Measurements from ENCODE around the gene ERCC1.
"Not testable (repeated sequence)": the region's sequence is repeated elsewhere in the genome, so short reads cannot be mapped to it uniquely, and the experiment has no call there.

Gene ERCC1

DNA sequence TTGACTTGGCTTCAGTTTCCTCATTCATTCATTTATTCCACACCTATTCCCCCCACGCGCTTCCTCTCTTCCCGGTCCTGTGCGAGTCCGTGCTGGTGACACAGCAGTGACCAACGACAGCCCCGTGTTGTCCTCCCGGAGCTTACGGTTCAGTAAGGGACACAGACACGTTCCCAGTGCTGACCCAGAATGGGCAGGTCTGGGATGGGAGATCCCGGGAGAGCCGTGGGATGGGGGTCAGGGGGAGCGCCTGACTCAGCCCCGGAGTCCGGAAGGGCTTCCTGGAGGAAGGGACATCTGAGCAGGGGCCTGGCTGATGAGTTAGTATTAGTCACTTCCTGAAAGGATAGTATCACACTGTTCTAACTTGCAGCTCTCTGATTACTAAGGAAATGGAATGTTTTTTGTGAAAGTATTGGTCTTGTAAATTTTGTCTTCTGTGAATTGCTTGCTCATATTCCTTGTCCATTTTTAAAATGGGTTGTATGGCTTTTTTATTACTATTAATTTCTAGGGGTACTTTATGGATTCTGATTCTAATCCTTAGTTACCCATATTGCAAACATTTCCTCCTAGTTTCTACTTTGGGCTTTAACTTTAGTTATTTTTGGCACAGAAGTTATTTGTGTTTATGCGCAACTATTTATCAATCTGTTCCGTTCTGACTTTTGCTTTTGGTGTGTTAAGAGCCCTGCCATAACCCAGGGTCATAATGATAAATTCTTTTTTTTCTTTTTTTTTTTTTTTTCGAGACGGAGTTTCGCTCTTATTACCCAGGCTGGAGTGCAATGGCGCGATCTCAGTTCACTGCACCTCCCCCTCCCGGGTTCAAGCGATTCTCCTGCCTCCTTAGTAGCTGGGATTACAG, 708 bp upstream of the ERCC1 start:
- peak in 1 of 2 donors; percentile 52 for DNase-seq

DNA sequence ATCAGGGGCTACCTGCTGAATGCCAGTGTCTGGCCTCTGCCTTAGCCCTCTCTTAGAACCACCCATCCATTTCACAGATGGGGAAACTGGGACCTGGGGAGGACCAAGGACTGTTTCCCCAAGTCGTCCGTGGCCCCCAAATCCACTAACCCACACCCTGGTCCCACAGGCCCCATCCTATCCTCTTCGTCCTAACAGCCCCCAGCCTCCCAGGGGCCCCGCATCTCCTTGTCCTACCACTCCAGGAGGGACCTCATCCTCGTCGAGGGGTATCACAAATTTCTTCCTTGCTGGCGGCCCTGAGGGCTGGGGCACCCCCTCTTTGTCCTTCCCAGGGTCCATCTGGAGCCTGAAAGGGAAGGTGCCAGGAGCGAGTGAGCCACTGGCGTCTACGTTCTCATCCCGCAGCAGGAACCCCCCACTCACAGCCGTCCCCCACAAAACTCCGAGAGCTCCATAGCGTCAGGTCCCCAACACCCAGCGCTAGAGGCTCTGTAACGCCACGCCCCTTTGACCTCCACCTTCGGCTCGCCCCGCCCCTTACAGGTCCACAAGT, 606 bp downstream of the ERCC1 start:
- DNase-seq = peak; percentile 83 to 87

DNA sequence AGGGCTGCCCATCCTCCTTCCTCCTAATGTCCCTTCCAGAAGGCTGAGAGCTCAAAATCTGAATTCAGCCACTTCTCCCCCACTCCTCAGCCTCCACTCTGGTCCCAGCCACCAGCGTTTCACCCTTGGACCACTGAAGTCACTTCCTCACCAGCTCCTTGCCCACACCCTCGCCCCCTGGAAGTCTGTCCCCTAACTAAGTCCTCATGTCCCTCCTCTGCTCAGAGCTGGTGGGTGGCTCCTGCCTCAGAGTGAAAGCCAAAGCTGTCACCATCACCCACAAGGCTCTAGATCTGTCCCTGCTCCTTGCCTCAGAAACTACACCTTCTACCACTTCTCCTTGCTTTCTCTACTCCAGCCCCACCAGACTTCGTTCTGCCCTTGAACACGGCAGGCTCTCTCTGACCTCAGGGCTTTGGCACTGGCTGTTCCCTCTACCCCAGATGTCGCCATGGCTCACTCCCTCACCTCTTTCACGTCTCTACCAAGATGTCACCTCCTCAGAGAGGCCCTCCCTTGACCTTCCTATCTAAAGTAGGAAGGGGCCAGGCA, 1.7 kb downstream of the ERCC1 start:
- DNase-seq = no peak

DNA sequence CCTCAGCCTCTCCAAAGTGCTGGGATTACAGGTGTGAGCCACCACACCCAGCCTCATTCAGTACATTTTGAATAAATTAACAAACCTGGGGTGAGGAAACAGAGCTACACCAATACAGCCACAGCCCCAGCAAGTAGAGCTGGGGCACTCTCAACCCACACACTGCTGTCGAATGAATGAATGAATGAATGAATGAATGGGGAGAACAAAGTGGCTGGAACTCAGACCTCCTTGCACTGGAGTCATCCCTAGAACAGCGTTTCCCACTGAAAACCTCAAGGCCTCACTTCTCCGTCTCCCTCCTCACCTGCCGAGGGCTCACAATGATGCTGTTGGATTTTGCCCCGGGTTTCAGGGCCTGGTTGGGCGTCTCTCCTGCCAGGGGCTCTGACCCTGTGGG, 2.8 kb downstream of the ERCC1 start:
- DNase-seq = no peak

DNA sequence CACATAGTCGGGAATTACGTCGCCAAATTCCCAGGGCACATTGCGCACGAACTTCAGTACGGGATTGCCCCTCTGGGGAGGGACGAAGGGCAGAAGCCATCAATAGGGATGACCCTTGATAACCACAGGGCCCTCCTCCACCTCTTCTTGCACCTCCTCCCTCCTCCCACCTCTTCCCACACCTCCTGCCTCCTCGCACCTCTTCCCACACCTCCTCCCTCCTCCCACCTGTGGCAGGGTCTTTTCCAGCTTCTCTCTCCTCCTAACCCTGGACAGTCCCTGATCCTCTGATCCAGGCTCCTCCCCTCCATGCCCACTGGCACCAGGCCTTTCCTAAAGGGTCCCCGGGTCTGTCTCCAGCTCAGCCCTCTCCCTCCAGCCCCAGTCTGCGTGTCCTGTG, 3.4 kb downstream of the ERCC1 start:
- no peak for DNase-seq

DNA sequence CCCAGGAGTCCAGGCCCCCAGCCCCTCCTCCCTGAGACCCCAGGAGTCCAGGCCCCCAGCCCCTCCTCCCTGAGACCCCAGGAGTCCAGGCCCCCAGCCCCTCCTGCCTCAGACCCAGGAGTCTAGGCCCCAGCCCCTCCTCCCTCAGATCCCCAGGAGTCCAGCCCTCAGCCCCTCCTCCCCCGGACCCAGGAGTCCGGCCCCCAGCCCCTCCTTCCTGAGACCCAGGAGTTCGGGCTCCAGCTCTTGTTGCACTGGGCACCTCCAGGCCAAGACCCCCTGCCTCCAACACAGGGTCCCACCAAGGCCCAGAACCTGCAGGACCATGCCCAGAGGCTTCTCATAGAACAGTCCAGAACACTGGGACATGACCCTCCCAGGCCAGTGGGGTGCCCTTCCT, 3.8 kb downstream of the ERCC1 start:
- DNase-seq = no peak

DNA sequence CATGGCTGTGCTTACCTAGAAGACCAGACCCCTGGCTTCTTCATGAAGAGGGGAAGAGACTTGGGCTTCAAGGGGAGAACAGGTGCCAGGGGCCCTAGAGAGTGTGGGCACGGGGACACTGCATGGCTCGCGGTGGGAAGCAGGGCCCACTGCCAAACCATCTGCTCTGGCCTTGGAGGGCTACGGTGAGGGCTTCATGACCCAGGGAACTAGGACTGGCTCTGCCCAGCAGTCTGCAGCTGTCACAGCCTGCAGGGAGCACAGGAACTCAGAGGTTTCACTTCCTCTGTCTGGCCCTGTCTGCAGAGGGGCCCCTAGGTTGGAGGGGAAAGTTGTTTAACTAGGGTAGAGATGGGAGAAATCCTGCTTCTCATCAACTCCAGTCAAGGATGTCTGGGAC, 4.3 kb downstream of the ERCC1 start:
- DNase-seq = no peak

DNA sequence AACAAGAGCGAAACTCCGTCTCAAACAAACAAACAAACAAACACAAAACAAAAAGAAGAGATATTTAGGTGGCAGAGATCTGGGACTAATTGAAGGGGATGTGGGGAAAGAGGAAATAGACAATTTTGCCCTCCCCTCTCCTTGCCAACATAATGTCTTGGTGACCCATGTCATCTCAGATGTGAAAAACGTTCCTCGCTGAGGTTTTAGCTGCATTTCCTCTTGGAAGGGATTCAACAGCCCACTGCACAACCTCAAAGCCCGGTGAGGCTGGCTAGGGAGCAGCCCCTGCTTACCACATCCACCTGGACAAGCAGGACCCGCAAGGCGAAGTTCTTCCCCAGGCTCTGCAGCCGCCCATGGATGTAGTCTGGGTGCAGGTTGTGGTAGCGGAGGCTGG, 4.9 kb downstream of the ERCC1 start:
- no peak for DNase-seq

DNA sequence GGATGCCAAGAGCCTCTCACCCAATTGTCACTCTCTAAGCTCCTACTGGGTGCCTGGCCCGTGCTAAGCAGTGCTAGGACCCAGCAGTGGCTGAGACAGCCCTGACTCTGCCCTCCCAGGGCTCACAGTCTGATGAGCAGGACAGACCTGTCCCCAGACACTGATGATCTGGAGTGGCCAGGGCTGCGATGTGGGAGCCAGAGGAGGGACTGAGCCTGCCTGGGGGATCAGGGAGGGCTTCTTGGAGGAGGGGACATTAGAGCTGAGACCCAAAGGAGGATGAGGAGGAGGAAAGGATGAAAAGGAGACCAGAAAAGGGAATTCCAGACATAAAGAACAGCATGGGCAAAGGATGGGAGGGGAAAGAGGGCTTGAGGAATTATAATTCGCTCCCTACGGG, 6.6 kb downstream of the ERCC1 start:
- no peak for DNase-seq

DNA sequence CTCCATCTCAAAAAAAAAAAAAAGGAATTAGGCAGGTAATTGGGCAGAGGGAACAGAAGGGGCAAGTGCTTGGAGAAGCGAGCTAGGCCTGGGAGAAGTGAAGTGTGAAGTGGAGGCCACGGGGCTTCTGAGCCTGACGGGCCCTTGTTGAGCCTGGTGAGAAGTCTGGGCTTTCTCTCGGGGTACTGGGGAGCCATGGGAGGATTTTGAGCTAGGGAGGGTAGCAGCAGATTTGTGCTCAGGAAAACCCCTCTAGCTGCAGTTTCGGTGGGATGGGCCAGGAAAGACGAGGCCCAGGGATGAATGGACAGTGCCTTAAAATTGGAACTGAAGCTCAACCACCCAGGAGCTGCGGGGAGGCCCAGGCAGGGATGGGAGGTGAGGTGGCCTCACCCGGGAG, 9.2 kb downstream of the ERCC1 start:
- DNase-seq = no peak

DNA sequence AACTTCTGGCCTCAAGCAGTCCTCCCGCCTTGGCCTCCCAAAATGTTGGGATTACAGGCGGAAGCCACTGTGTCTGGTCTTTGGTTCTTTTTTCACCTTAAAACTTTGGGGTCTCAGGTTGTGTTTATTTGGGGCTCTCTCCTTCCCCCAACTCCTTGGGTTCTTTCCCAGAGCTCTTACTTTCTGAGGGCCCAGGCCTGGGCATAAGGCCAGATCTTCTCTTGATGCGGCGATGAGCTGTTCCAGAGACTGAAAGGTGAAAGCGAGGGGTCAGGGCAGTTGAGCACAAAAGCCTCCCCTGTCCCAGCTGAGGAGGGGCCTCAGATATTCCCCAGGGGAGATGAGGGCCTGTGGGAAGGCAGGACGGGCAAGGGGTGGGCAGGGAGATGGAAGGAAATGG, 10.2 kb downstream of the ERCC1 start:
- DNase-seq = no peak

DNA sequence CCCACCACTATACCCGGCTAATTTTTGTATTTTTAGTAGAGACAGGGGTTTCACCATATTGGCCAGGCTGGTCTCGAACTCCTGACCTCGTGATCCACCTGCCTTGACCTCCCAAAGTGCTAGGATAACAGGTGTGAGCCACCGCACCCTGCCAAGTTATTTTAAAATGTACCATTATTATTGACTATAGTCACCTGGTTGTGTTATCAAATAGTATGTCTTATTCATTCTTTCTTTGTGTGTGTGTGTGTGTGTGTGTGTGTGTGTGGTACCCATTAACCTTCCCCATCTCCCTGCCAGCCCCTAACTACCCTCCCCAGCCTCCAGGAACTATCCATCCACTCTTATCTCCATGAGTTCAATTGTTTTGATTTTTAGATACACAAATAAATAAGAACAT, 13.4 kb downstream of the ERCC1 start:
- not testable (repeated sequence) for DNase-seq

DNA sequence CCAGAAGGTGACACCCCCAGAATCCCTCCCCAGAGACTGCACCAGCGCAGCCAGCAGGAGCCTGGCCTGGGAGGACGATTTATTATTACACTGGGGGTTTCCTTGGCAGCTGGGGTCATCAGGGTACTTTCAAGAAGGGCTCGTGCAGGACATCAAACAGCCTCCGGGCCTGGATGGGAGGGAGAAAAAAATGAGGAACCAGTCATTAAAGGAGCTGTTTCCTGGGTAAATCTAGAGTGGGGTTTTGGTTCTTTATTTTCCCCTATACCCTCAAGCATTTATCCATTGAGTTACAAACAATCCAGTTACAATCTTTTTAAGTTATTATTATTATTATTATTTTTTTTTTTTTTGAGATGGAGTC, 14.2 kb downstream of the ERCC1 start:
- DNase-seq = no peak

DNA sequence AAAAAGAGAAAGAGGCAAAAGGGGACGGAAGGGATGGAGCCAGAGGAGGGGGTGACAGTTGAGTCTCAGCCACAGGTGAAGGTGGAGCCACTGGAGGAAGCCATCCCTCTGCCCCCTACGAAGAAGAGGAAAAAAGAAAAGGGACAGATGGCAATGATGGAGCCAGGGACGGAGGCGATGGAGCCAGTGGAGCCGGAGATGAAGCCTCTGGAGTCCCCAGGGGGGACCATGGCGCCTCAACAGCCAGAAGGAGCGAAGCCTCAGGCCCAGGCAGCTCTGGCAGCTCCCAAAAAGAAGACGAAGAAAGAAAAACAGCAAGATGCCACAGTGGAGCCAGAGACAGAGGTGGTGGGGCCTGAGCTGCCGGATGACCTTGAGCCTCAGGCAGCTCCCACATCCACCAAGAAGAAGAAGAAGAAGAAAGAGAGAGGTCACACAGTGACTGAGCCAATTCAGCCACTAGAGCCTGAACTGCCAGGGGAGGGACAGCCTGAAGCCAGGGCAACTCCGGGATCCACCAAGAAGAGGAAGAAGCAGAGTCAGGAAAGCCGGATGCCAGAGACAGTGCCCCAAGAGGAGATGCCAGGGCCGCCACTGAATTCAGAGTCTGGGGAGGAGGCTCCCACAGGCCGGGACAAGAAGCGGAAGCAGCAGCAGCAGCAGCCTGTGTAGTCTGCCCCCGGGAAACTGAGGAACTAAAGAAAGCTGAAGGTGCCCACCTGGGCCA, 14.7 kb downstream of the ERCC1 start:
- no peak for DNase-seq

DNA sequence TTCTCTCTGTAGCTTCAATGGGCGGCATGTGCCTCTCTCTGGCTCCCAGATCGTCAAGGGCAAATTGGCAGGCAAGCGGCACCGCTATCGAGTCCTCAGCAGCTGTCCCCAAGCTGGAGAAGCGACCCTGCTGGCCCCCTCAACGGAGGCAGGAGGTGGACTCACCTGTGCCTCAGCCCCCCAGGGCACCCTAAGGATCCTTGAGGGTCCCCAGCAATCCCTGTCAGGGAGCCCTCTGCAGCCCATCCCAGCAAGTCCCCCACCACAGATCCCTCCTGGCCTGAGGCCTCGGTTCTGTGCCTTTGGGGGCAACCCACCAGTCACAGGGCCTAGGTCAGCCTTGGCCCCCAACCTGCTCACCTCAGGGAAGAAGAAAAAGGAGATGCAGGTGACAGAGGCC, 15.6 kb downstream of the ERCC1 start:
- DNase-seq = no peak

DNA sequence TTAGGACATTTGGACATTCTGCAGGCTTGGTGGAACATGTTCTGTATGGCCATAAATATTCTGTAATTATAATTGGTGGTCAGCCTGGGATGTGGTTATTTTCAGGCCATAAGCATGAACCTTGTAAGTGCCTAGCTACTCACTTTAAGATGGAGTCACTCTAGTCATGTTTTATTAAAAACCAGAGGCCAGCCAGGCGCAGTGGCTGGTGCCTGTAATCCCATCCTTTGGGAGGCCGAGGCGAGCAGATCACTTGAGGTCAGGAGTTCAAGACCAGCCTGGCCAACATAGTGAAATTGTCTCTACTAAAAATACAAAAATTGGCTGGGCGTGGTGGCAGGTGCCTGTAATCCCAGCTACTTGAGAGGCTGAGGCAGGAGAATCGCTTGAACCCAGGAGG, 16.1 kb downstream of the ERCC1 start:
- not testable (repeated sequence) for DNase-seq

DNA sequence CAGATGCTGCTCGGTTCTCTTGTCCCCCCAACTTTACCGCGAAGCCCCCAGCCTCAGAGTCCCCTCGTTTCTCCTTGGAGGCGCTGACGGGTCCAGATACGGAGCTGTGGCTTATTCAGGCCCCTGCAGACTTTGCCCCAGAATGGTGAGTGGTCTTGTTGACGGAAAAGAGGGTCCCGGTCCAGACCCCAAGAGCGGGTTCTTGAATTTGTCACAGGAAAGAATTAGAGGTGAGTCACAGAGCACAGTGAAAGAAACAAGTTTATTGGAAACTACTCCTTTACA, 16.7 kb downstream of the ERCC1 start:
- DNase-seq = no peak

DNA sequence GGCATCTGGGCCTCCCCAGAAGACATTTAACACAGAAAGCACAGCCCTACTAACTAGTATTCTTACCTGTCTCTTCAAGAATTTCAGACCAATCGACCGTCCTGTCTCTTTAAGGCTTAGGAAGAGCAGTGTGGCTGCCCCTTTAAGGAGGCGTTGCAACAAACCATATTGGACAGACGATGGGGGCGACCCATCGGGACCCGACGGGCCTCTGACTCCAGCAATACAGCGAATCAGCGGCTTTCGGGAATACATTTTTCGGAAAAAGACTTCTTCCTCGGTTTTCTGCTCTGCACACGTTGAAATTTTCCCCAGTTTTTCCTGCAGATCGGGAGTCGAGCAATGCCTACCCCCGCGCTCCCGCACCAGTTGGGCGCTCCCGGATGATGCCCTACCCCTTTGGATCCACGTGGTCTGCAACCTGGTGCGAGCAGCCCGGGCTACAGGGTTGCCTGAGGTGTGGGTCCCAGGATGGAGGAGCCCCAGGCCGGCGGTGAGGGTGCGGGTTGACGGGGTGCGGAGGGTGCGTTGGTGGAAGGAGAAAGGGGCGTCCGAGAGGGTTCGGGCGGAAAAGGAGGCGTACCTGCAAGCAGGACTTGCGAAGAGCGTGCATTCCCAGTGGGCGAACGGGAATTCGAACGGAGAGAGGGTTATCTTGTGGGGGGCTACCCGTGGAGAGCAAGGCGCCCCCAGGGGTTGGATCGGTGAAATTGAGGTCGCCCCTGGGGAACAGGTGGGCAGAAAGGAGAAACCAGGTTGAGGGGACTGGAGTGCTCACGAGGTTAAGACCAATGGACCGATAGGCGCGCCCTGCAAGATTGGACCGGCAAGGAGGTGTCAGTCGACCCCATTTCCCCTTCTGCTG, 17.3 kb downstream of the ERCC1 start, which contains the start of gene POLR1G:
POLR1G (plus strand) TSS at position 419 of the 865 bp plus-strand sequence; CDS start at position 472, 53 bp downstream.
- peak; percentile 79 to 82 for DNase-seq

DNA sequence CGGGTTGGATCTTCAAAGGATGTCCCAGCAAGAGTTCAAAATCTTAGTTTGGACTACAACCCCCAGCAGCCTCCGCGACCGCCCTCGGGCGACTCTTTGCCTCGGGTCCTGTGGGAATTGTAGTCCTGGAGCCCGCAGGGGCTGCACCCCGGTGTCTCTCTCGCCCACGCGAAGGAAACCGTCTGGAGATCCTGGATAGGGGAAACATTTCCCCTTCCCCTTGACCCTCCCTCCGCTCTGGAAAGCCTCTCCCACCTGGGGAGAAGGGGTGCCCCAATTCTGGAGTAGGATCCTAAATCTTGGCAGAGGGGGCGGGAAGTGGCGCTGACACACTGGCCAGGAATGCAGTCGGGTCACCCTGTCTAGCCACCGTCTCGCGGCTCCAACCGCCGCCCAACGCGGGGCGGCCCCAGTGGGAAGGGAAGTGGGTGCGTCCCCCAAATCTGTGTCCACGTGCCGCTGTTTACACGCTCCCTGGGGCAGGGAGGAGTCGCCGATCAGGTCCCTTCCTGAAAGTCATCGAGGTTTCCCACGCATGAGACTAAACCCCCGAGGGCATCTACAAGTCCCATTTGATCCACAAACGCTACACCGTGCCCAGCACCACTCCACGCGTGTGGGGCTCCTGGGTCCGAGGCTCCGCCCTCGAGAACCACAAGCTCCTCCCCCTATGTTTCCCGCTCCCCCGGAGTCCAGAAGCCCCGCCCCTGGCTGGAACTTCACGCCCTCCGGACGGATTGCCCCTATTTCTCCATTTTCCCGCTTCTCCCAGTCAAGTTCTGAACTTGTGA, 18.1 kb downstream of the ERCC1 start:
- DNase-seq = peak; percentile 80 to 86

DNA sequence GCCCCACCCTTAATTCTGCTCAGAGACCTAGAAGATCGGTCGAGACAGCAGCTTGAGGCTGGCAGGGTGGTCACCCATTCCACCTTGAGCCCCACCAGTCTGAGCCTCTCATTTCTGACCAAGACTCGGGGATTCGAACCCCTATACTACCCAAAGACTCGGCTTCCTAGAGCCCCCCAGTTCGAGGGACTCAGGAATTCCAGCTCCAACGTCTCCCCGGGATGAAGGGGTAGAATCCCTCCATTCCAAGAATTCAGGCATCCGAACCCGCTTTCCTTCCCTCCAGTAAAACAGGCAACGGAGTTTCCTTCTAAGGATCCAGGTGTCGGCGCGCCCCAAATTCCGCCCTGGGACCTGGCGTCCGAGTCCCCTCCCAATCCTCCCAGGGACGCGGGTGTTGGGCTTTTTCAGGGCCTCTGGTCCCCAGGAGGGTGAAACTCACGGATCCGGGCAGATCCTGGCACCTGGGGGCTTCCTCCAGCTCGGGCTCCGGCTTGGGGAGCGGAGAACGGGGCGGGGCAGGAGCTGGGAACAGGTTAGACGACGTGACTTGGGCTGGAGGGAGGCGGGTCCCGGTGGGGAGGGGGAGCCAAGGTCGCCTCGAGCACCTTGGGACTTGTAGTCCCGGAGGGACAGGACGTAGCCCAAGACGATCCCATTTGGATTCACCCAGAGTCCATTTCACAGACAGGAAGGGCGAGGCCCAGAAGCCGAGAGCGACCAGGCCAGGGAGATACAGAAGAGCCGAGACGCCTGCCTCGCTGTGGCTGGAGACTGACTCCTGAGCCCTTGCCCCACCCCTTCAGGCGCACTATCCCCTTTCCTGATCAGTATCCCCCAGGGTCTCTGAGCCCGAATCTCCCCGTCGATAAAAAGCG, 18.9 kb downstream of the ERCC1 start, which contains the start of gene PPP1R13L:
PPP1R13L (minus strand) TSS at position 513 of the 878 bp plus-strand sequence. CDS start 6,751 bp downstream, outside the sequence.
- peak; percentile 39 to 49 for DNase-seq

All from activated CD4-positive, alpha-beta T cell treated with anti-CD3 and anti-CD28 coated beads for 4 hours (primary cell).